Renal pelvis (tissue), 12 donors: Measurements from ENCODE around the gene SAYSD1. TPM values are rescaled to one million over a fixed set of nuclear protein-coding genes. Genes with fewer than 3 reads are reported as not detected.
"Not testable (repeated sequence)": the region's sequence is repeated elsewhere in the genome, so short reads cannot be mapped to it uniquely, and the experiment has no call there.

Experiments used
- DNase-seq: peaks from one replicate; pipeline ENCODE4 v3.0.0-alpha.2; 2013
- long read RNA-seq, 16 experiments: transcript quantifications; one replicate each; lab custom pipeline, GENCODE V29; 2026
- polyA plus RNA-seq, 3 donors: library from polyadenylated mRNA; unstranded; fragments of 120-200 nt; gene quantifications; one replicate each; pipeline ENCODE4 v1.2.1, GENCODE V29; 2013; ENCODE audit not compliant: insufficient read length in 3 of 3

The SAYSD1 gene
- 10 to 100 TPM; 19.5 to 22.4 (median 19.8) TPM for polyA plus RNA-seq
- long read RNA-seq, donor 1, transcript SAYSD1-201 (2 exons, 2,020 nt) = major isoform, 19 of 20 reads
- long read RNA-seq, donor 1, partial matches to known transcripts = 0 of 20 reads
- long read RNA-seq, donor 1, other reads (novel, unspliced or antisense) = 0 of 20 reads
- long read RNA-seq, donor 2, transcript SAYSD1-201 (2 exons, 2,020 nt) = major isoform, 14 of 15 reads
- long read RNA-seq, donor 2, partial matches to known transcripts = 0 of 15 reads
- long read RNA-seq, donor 2, other reads (novel, unspliced or antisense) = 0 of 15 reads
- long read RNA-seq, donor 3, transcript SAYSD1-201 (2 exons, 2,020 nt) = major isoform, 12 of 26 reads
- long read RNA-seq, donor 3, partial matches to known transcripts = 14 of 26 reads
- long read RNA-seq, donor 3, other reads (novel, unspliced or antisense) = 0 of 26 reads
- long read RNA-seq, donor 4, transcript SAYSD1-201 (2 exons, 2,020 nt) = major isoform, 24 of 24 reads
- long read RNA-seq, donor 4, partial matches to known transcripts = 0 of 24 reads
- long read RNA-seq, donor 4, other reads (novel, unspliced or antisense) = 0 of 24 reads
- long read RNA-seq, donor 5, transcript SAYSD1-201 (2 exons, 2,020 nt) = major isoform, 6 of 7 reads
- long read RNA-seq, donor 5, partial matches to known transcripts = 0 of 7 reads
- long read RNA-seq, donor 5, other reads (novel, unspliced or antisense) = 0 of 7 reads
- long read RNA-seq, donor 6, transcript SAYSD1-201 (2 exons, 2,020 nt) = major isoform, 14 of 34 reads
- long read RNA-seq, donor 6, partial matches to known transcripts = 18 of 34 reads
- long read RNA-seq, donor 6, other reads (novel, unspliced or antisense) = 0 of 34 reads
- long read RNA-seq, donor 7, transcript SAYSD1-201 (2 exons, 2,020 nt) = major isoform, 13 of 14 reads
- long read RNA-seq, donor 7, partial matches to known transcripts = 0 of 14 reads
- long read RNA-seq, donor 7, other reads (novel, unspliced or antisense) = 0 of 14 reads
- long read RNA-seq, donor 8, transcript SAYSD1-201 (2 exons, 2,020 nt) = major isoform, 9 of 9 reads
- long read RNA-seq, donor 8, partial matches to known transcripts = 0 of 9 reads
- long read RNA-seq, donor 8, other reads (novel, unspliced or antisense) = 0 of 9 reads
- long read RNA-seq, donor 9, transcript SAYSD1-201 (2 exons, 2,020 nt) = major isoform, 17 of 20 reads
- long read RNA-seq, donor 9, partial matches to known transcripts = 0 of 20 reads
- long read RNA-seq, donor 9, other reads (novel, unspliced or antisense) = 0 of 20 reads
- long read RNA-seq, donor 10, transcript SAYSD1-201 (2 exons, 2,020 nt) = major isoform, 6 of 7 reads
- long read RNA-seq, donor 10, partial matches to known transcripts = 0 of 7 reads
- long read RNA-seq, donor 10, other reads (novel, unspliced or antisense) = 0 of 7 reads
- long read RNA-seq, donor 11, transcript SAYSD1-201 (2 exons, 2,020 nt) = major isoform, 7 of 12 reads
- long read RNA-seq, donor 11, partial matches to known transcripts = 0 of 12 reads
- long read RNA-seq, donor 11, other reads (novel, unspliced or antisense) = 0 of 12 reads
- long read RNA-seq, donor 12, transcript SAYSD1-201 (2 exons, 2,020 nt) = major isoform, 15 of 18 reads
- long read RNA-seq, donor 12, partial matches to known transcripts = 0 of 18 reads
- long read RNA-seq, donor 12, other reads (novel, unspliced or antisense) = 0 of 18 reads
- long read RNA-seq, donor 13, partial matches to known transcripts = 0 of 3 reads
- long read RNA-seq, donor 13, other reads (novel, unspliced or antisense) = 0 of 3 reads
- long read RNA-seq, donor 14, transcript SAYSD1-201 (2 exons, 2,020 nt) = major isoform, 19 of 22 reads
- long read RNA-seq, donor 14, partial matches to known transcripts = 0 of 22 reads
- long read RNA-seq, donor 14, other reads (novel, unspliced or antisense) = 0 of 22 reads
- long read RNA-seq, donor 15, transcript SAYSD1-201 (2 exons, 2,020 nt) = major isoform, 14 of 15 reads
- long read RNA-seq, donor 15, partial matches to known transcripts = 0 of 15 reads
- long read RNA-seq, donor 15, other reads (novel, unspliced or antisense) = 0 of 15 reads
- long read RNA-seq, donor 16, transcript SAYSD1-201 (2 exons, 2,020 nt) = major isoform, 15 of 16 reads
- long read RNA-seq, donor 16, partial matches to known transcripts = 0 of 16 reads
- long read RNA-seq, donor 16, other reads (novel, unspliced or antisense) = 0 of 16 reads

GRCh38 chr6:39114704-39115599 lies at the start of gene SAYSD1:
SAYSD1 (minus strand) TSS chr6:39115186; CDS start chr6:39115089, 97 bp downstream.
- DNase-seq = peak; percentile 92

GRCh38 chr6:39157511-39157910 lies 42.5 kb upstream of the SAYSD1 start:
- DNase-seq = no peak

- no peak for DNase-seq
Measured at GRCh38 chr6:39156801-39157200, 41.8 kb upstream of the SAYSD1 start.

GRCh38 chr6:39154705-39155104 lies 39.7 kb upstream of the SAYSD1 start:
- no peak for DNase-seq

- DNase-seq = no peak
Measured at GRCh38 chr6:39153766-39154397, 38.9 kb upstream of the SAYSD1 start.

GRCh38 chr6:39152262-39152661 lies 37.3 kb upstream of the SAYSD1 start:
- no peak for DNase-seq

GRCh38 chr6:39151211-39151610 lies 36.2 kb upstream of the SAYSD1 start:
- DNase-seq = no peak

- DNase-seq = no peak
Measured at GRCh38 chr6:39144481-39145173, 29.6 kb upstream of the SAYSD1 start.

- no peak for DNase-seq
Measured at GRCh38 chr6:39143238-39143930, 28.4 kb upstream of the SAYSD1 start.

GRCh38 chr6:39140556-39141167 lies 25.7 kb upstream of the SAYSD1 start:
- DNase-seq = no peak

GRCh38 chr6:39137245-39137644 lies 22.3 kb upstream of the SAYSD1 start:
- peak; percentile 75 for DNase-seq

- DNase-seq = not testable (repeated sequence)
Measured at GRCh38 chr6:39136207-39136606, 21.2 kb upstream of the SAYSD1 start.

GRCh38 chr6:39134761-39135160 lies 19.8 kb upstream of the SAYSD1 start:
- not testable (repeated sequence) for DNase-seq

- no peak for DNase-seq
Measured at GRCh38 chr6:39130691-39131090, 15.7 kb upstream of the SAYSD1 start.

GRCh38 chr6:39128832-39129231 lies 13.8 kb upstream of the SAYSD1 start:
- DNase-seq = no peak

- no peak for DNase-seq
Measured at GRCh38 chr6:39128106-39128505, 13.1 kb upstream of the SAYSD1 start.
